ENCODE results near the gene HMMR.

The HMMR gene

DNA sequence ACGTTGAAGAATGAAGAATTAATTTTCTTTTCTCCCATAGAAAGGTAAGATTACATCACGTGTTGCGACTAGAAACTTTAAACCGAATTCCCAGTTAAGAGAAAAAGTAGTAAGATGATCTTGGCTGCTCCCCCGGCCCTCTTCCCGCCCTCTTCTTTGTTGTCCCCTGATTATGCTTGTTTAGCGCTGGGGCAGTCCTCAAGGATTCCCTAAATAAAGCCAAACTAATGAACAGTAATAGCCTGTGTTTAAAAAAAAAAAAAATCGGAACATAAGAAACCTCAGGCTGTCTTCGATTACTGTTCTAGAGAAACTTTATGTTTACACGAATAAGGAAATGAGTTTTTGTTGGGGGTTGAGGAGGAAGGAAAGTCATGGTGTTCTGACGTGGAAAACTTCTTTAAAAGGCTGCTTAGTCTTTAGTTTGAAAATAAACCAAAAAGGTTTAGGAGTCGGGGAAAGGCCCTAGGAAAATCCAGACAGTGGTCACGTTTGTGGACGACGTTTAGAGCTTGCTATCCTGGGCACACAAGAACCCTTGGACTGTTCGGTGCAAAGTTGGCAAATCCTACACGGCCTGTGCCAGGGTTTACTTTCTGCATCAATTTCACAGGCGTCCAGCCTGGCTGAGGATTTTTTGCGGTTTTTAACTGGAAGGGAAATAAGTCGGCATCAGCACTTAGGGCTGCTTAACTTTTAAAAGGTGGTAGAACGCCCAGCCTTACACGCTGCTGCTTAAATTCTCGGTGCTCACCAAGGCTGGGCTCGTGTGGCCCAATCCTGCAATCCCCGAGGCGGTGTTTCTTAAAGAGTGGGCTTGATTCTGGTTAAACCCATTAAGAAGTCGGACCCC, 43.9 kb downstream of the HMMR start:
- peaks cover 0 to 3% of the 10 kb centered on the region in 2 donors for H3K27me3 ChIP-seq (ENCODE audit: control insufficient read depth in 2 of 2, insufficient read depth in 2 of 2, low read length in 2 of 2)
- H3K9ac ChIP-seq (ENCODE audit: low read depth in 1 of 2, low read length in 2 of 2) = peak overlapping the region; percentile 98 to 99
- peak overlapping the region; percentile 99 to 100 for H3K27ac ChIP-seq (ENCODE audit: low read depth in 2 of 2, low read length in 2 of 2)
- peaks cover 29 to 34% of the 10 kb centered on the region in 2 donors for H3K4me1 ChIP-seq (ENCODE audit: control insufficient read depth in 2 of 2, insufficient read depth in 2 of 2, low read length in 2 of 2)
- H3K4me3 ChIP-seq (ENCODE audit: low read length in 2 of 2) = peak overlapping the region; percentile 98 to 99
- H3K9me3 ChIP-seq (ENCODE audit: control insufficient read depth in 2 of 2, low read length in 2 of 2) = no peaks in the 10 kb centered on the region
- no peaks in the 10 kb centered on the region for H3K36me3 ChIP-seq (ENCODE audit: control insufficient read depth in 2 of 2, insufficient read depth in 2 of 2, low read length in 2 of 2)

GRCh38 chr5:163505049-163505367, 44.6 kb downstream of the HMMR start:
- Histone ChIP-seq H3K27me3 (ENCODE audit: control insufficient read depth in 2 of 2, insufficient read depth in 2 of 2, low read length in 2 of 2) (peaks cover 0 to 3% of the 10 kb centered on the region in 2 donors), H3K27ac (ENCODE audit: low read depth in 2 of 2, low read length in 2 of 2) (peak overlapping the region; percentile 99 to 100), H3K36me3 (ENCODE audit: control insufficient read depth in 2 of 2, insufficient read depth in 2 of 2, low read length in 2 of 2) (no peaks in the 10 kb centered on the region), H3K9me3 (ENCODE audit: control insufficient read depth in 2 of 2, low read length in 2 of 2) (no peaks in the 10 kb centered on the region), H3K9ac (ENCODE audit: low read depth in 1 of 2, low read length in 2 of 2) (peak overlapping the region; percentile 98 to 99), H3K4me1 (ENCODE audit: control insufficient read depth in 2 of 2, insufficient read depth in 2 of 2, low read length in 2 of 2) (peaks cover 29 to 39% of the 10 kb centered on the region in 2 donors), H3K4me3 (ENCODE audit: low read length in 2 of 2) (peak overlapping the region; percentile 98 to 99)

- no peaks in the 10 kb centered on the region for H3K36me3 ChIP-seq (ENCODE audit: control insufficient read depth in 2 of 2, insufficient read depth in 2 of 2, low read length in 2 of 2)
- H3K4me3 ChIP-seq (ENCODE audit: low read length in 2 of 2) = peak within 1 kb of the TSS; percentile 98 to 99
- H3K27me3 ChIP-seq (ENCODE audit: control insufficient read depth in 2 of 2, insufficient read depth in 2 of 2, low read length in 2 of 2) = peaks cover 0 to 3% of the 10 kb centered on the region in 2 donors
- peak within 1 kb of the TSS; percentile 98 to 99 for H3K9ac ChIP-seq (ENCODE audit: low read depth in 1 of 2, low read length in 2 of 2)
- peak within 1 kb of the TSS; percentile 99 to 100 for H3K27ac ChIP-seq (ENCODE audit: low read depth in 2 of 2, low read length in 2 of 2)
- H3K9me3 ChIP-seq (ENCODE audit: control insufficient read depth in 2 of 2, low read length in 2 of 2) = no peaks in the 10 kb centered on the region
- peaks cover 29 to 39% of the 10 kb centered on the region in 2 donors for H3K4me1 ChIP-seq (ENCODE audit: control insufficient read depth in 2 of 2, insufficient read depth in 2 of 2, low read length in 2 of 2)
These were observed 45.1 kb downstream of the HMMR start, which contains the start of gene MAT2B for GRCh38 chr5:163505368-163506094. Gene MAT2B, plus strand, starts transcription at chr5:163505619. Its CDS starts 68 bp downstream, at chr5:163505687.

DNA sequence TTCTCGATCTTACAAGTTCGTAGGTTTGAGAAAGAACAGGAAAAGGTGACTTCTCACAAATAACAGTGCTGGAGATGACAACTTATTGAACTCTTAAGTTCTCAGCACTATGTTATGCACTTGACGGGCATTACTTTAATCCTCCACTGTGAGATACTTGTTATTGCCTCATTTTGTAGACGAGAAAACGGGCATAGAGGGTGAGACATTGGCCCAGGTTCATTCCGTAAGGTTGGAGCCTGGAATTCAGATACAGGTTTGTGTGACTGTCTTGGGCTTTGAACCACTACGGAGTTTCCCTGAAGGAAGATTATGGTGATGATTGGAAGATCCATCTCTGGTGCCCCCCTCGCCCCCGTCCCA, 45.6 kb downstream of the HMMR start:
- Histone ChIP-seq H3K9me3 (ENCODE audit: control insufficient read depth in 2 of 2, low read length in 2 of 2) (no peaks in the 10 kb centered on the region), H3K27me3 (ENCODE audit: control insufficient read depth in 2 of 2, insufficient read depth in 2 of 2, low read length in 2 of 2) (peaks cover 0 to 3% of the 10 kb centered on the region in 2 donors), H3K27ac (ENCODE audit: low read depth in 2 of 2, low read length in 2 of 2) (peak overlapping the region; percentile 99 to 100), H3K4me1 (ENCODE audit: control insufficient read depth in 2 of 2, insufficient read depth in 2 of 2, low read length in 2 of 2) (peaks cover 29 to 39% of the 10 kb centered on the region in 2 donors), H3K9ac (ENCODE audit: low read depth in 1 of 2, low read length in 2 of 2) (peak overlapping the region; percentile 98 to 99), H3K4me3 (ENCODE audit: low read length in 2 of 2) (peak overlapping the region; percentile 98 to 99), H3K36me3 (ENCODE audit: control insufficient read depth in 2 of 2, insufficient read depth in 2 of 2, low read length in 2 of 2) (no peaks in the 10 kb centered on the region)

GRCh38 chr5:163506726-163507125, 46.3 kb downstream of the HMMR start:
- H3K4me1 ChIP-seq (ENCODE audit: control insufficient read depth in 2 of 2, insufficient read depth in 2 of 2, low read length in 2 of 2) = peaks cover 29 to 39% of the 10 kb centered on the region in 2 donors
- H3K9me3 ChIP-seq (ENCODE audit: control insufficient read depth in 2 of 2, low read length in 2 of 2) = no peaks in the 10 kb centered on the region
- H3K4me3 ChIP-seq (ENCODE audit: low read length in 2 of 2) = peak overlapping the region; percentile 98 to 99
- H3K27me3 ChIP-seq (ENCODE audit: control insufficient read depth in 2 of 2, insufficient read depth in 2 of 2, low read length in 2 of 2) = peaks cover 0 to 3% of the 10 kb centered on the region in 2 donors
- H3K27ac ChIP-seq (ENCODE audit: low read depth in 2 of 2, low read length in 2 of 2) = peak overlapping the region; percentile 99 to 100
- H3K9ac ChIP-seq (ENCODE audit: low read depth in 1 of 2, low read length in 2 of 2) = peak overlapping the region; percentile 98 to 99
- H3K36me3 ChIP-seq (ENCODE audit: control insufficient read depth in 2 of 2, insufficient read depth in 2 of 2, low read length in 2 of 2) = peaks cover 0 to 2% of the 10 kb centered on the region in 2 donors

GRCh38 chr5:163508753-163509152, 48.3 kb downstream of the HMMR start:
- peaks cover 28 to 33% of the 10 kb centered on the region in 2 donors for H3K4me1 ChIP-seq (ENCODE audit: control insufficient read depth in 2 of 2, insufficient read depth in 2 of 2, low read length in 2 of 2)
- peak overlapping the region in 1 of 2 donors; percentile 54 for H3K27ac ChIP-seq (ENCODE audit: low read depth in 2 of 2, low read length in 2 of 2)
- peaks cover 0 to 3% of the 10 kb centered on the region in 2 donors for H3K27me3 ChIP-seq (ENCODE audit: control insufficient read depth in 2 of 2, insufficient read depth in 2 of 2, low read length in 2 of 2)
- H3K4me3 ChIP-seq (ENCODE audit: low read length in 2 of 2) = peak overlapping the region; percentile 39 to 41
- no peaks in the 10 kb centered on the region for H3K9me3 ChIP-seq (ENCODE audit: control insufficient read depth in 2 of 2, low read length in 2 of 2)
- H3K36me3 ChIP-seq (ENCODE audit: control insufficient read depth in 2 of 2, insufficient read depth in 2 of 2, low read length in 2 of 2) = peaks cover 19 to 20% of the 10 kb centered on the region in 2 donors
- peak overlapping the region in 1 of 2 donors; percentile 43 for H3K9ac ChIP-seq (ENCODE audit: low read depth in 1 of 2, low read length in 2 of 2)

- H3K4me1 ChIP-seq (ENCODE audit: control insufficient read depth in 2 of 2, insufficient read depth in 2 of 2, low read length in 2 of 2) = peaks cover 22 to 30% of the 10 kb centered on the region in 2 donors
- peak overlapping the region; percentile 39 to 41 for H3K4me3 ChIP-seq (ENCODE audit: low read length in 2 of 2)
- H3K27ac ChIP-seq (ENCODE audit: low read depth in 2 of 2, low read length in 2 of 2) = peak overlapping the region; percentile 54 to 65
- H3K9me3 ChIP-seq (ENCODE audit: control insufficient read depth in 2 of 2, low read length in 2 of 2) = no peaks in the 10 kb centered on the region
- peaks cover 0 to 3% of the 10 kb centered on the region in 2 donors for H3K27me3 ChIP-seq (ENCODE audit: control insufficient read depth in 2 of 2, insufficient read depth in 2 of 2, low read length in 2 of 2)
- H3K9ac ChIP-seq (ENCODE audit: low read depth in 1 of 2, low read length in 2 of 2) = peak overlapping the region; percentile 26 to 43
- H3K36me3 ChIP-seq (ENCODE audit: control insufficient read depth in 2 of 2, insufficient read depth in 2 of 2, low read length in 2 of 2) = peaks cover 25 to 26% of the 10 kb centered on the region in 2 donors
These were observed 49.0 kb downstream of the HMMR start for GRCh38 chr5:163509291-163509951.

- peaks cover 45 to 54% of the 10 kb centered on the region in 2 donors for H3K36me3 ChIP-seq (ENCODE audit: control insufficient read depth in 2 of 2, insufficient read depth in 2 of 2, low read length in 2 of 2)
- no peaks in the 10 kb centered on the region for H3K9me3 ChIP-seq (ENCODE audit: control insufficient read depth in 2 of 2, low read length in 2 of 2)
- H3K9ac ChIP-seq (ENCODE audit: low read depth in 1 of 2, low read length in 2 of 2) = no peak overlapping the region
- no peak overlapping the region for H3K4me3 ChIP-seq (ENCODE audit: low read length in 2 of 2)
- H3K27me3 ChIP-seq (ENCODE audit: control insufficient read depth in 2 of 2, insufficient read depth in 2 of 2, low read length in 2 of 2) = no peaks in the 10 kb centered on the region
- H3K4me1 ChIP-seq (ENCODE audit: control insufficient read depth in 2 of 2, insufficient read depth in 2 of 2, low read length in 2 of 2) = peaks cover 11 to 19% of the 10 kb centered on the region in 2 donors
- no peak overlapping the region for H3K27ac ChIP-seq (ENCODE audit: low read depth in 2 of 2, low read length in 2 of 2)
These were observed 52.1 kb downstream of the HMMR start for GRCh38 chr5:163512526-163512925.

GRCh38 chr5:163525096-163525495, 64.7 kb downstream of the HMMR start:
- Histone ChIP-seq H3K9me3 (ENCODE audit: control insufficient read depth in 2 of 2, low read length in 2 of 2) (no peaks in the 10 kb centered on the region), H3K4me3 (ENCODE audit: low read length in 2 of 2) (no peak overlapping the region), H3K9ac (ENCODE audit: low read depth in 1 of 2, low read length in 2 of 2) (no peak overlapping the region), H3K4me1 (ENCODE audit: control insufficient read depth in 2 of 2, insufficient read depth in 2 of 2, low read length in 2 of 2) (no peaks in the 10 kb centered on the region), H3K27ac (ENCODE audit: low read depth in 2 of 2, low read length in 2 of 2) (no peak overlapping the region), H3K27me3 (ENCODE audit: control insufficient read depth in 2 of 2, insufficient read depth in 2 of 2, low read length in 2 of 2) (no peaks in the 10 kb centered on the region), H3K36me3 (ENCODE audit: control insufficient read depth in 2 of 2, insufficient read depth in 2 of 2, low read length in 2 of 2) (peaks cover 3 to 14% of the 10 kb centered on the region in 2 donors)
